Mesothelial cell of epicardium (in vitro differentiated cells): ENCODE measurements around the gene GALNT2. TPM values are rescaled to one million over a fixed set of nuclear protein-coding genes. Genes with fewer than 3 reads are reported as not detected.
A peak's percentile ranks its signal among the peaks of the same experiment; 100 is the strongest.

Experiments
- DNase-seq, 2 experiments: peaks; one replicate each; pipeline ENCODE4 v3.0.0; 2021; ENCODE audit warnings: low spot score in 2 of 2; ENCODE audit not compliant: unreplicated experiment in 2 of 2
- H3K27ac Mint-ChIP-seq: 2 replicates; pipeline ENCODE4 v1.8.0; 2021; ENCODE audit warnings: mixed read lengths
- H3K27me3 Mint-ChIP-seq: 2 replicates; pipeline ENCODE4 v1.8.0; 2021; ENCODE audit warnings: low read depth, mixed read lengths
- H3K36me3 Mint-ChIP-seq: 2 replicates; pipeline ENCODE4 v1.8.0; 2021; ENCODE audit warnings: mixed read lengths
- H3K4me1 Mint-ChIP-seq: 2 replicates; pipeline ENCODE4 v1.8.0; 2021; ENCODE audit warnings: mixed read lengths
- H3K4me3 Mint-ChIP-seq: 2 replicates; pipeline ENCODE4 v1.8.0; 2021; ENCODE audit warnings: mild to moderate bottlenecking, moderate library complexity, mixed read lengths
- H3K9me3 Mint-ChIP-seq: 2 replicates; pipeline ENCODE4 v1.8.0; 2021; ENCODE audit warnings: mixed read lengths
- total RNA-seq: library from RNA; stranded (reverse); gene quantifications from 3 replicates; pipeline ENCODE4 v1.2.1, GENCODE V29; 2021
- TF ChIP-seq, protein P1 (sequence below): fragments of 200-600 bp; sonication (generic); IDR thresholded peaks from one replicate; pipeline ENCODE4 v1.5.0; 2021; ENCODE audit warnings: antibody characterized with exemption; ENCODE audit not compliant: unreplicated experiment

Gene GALNT2
- total RNA-seq, 1 donor from 2014 or later, result 48.3 TPM

GRCh38 chr1:230166366-230167132 lies 99.5 kb downstream of the GALNT2 start:
- no peaks in the 10 kb centered on the region for H3K9me3 Mint-ChIP-seq
- no peaks in the 10 kb centered on the region for H3K36me3 Mint-ChIP-seq
- H3K4me1 Mint-ChIP-seq, result peaks cover 3% of the 10 kb centered on the region
- no peak overlapping the region for H3K4me3 Mint-ChIP-seq
- TF ChIP-seq, protein P1, sequence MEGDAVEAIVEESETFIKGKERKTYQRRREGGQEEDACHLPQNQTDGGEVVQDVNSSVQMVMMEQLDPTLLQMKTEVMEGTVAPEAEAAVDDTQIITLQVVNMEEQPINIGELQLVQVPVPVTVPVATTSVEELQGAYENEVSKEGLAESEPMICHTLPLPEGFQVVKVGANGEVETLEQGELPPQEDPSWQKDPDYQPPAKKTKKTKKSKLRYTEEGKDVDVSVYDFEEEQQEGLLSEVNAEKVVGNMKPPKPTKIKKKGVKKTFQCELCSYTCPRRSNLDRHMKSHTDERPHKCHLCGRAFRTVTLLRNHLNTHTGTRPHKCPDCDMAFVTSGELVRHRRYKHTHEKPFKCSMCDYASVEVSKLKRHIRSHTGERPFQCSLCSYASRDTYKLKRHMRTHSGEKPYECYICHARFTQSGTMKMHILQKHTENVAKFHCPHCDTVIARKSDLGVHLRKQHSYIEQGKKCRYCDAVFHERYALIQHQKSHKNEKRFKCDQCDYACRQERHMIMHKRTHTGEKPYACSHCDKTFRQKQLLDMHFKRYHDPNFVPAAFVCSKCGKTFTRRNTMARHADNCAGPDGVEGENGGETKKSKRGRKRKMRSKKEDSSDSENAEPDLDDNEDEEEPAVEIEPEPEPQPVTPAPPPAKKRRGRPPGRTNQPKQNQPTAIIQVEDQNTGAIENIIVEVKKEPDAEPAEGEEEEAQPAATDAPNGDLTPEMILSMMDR, result no peak
- H3K27ac Mint-ChIP-seq, result no peak overlapping the region
- DNase-seq, result no peak
- H3K27me3 Mint-ChIP-seq, result no peaks in the 10 kb centered on the region

- Mint-ChIP-seq H3K27me3 (no peaks in the 10 kb centered on the region), H3K27ac (no peak overlapping the region), H3K9me3 (no peaks in the 10 kb centered on the region), H3K4me3 (no peak overlapping the region), H3K36me3 (no peaks in the 10 kb centered on the region), H3K4me1 (peaks cover 3% of the 10 kb centered on the region)
- TF ChIP-seq, protein P1, result peak; percentile 61
- no peak for DNase-seq
Observed at GRCh38 chr1:230167419-230167852, 100.4 kb downstream of the GALNT2 start.

- Mint-ChIP-seq H3K4me3 (no peak overlapping the region), H3K27ac (no peak overlapping the region), H3K27me3 (no peaks in the 10 kb centered on the region), H3K4me1 (peaks cover 3% of the 10 kb centered on the region), H3K9me3 (no peaks in the 10 kb centered on the region), H3K36me3 (no peaks in the 10 kb centered on the region)
- TF ChIP-seq, protein P1, result no peak
- no peak for DNase-seq
Observed at GRCh38 chr1:230169454-230170152, 102.6 kb downstream of the GALNT2 start.

GRCh38 chr1:230170153-230170547 lies 103.1 kb downstream of the GALNT2 start:
- no peak overlapping the region for H3K4me3 Mint-ChIP-seq
- H3K27me3 Mint-ChIP-seq, result no peaks in the 10 kb centered on the region
- H3K27ac Mint-ChIP-seq, result no peak overlapping the region
- H3K36me3 Mint-ChIP-seq, result no peaks in the 10 kb centered on the region
- no peak for DNase-seq
- H3K9me3 Mint-ChIP-seq, result no peaks in the 10 kb centered on the region
- peaks cover 3% of the 10 kb centered on the region for H3K4me1 Mint-ChIP-seq
- TF ChIP-seq, protein P1, result no peak

GRCh38 chr1:230170622-230171021 lies 103.6 kb downstream of the GALNT2 start:
- Mint-ChIP-seq H3K9me3 (no peaks in the 10 kb centered on the region), H3K4me1 (peaks cover 3% of the 10 kb centered on the region), H3K27ac (no peak overlapping the region), H3K36me3 (no peaks in the 10 kb centered on the region), H3K4me3 (no peak overlapping the region), H3K27me3 (no peaks in the 10 kb centered on the region)
- TF ChIP-seq, protein P1, result no peak
- DNase-seq, result no peak
